ENCODE data around the gene MAD1L1.
"Not testable (repeated sequence)": the region's sequence is repeated elsewhere in the genome, so short reads cannot be mapped to it uniquely, and the experiment has no call there.

The MAD1L1 gene

DNA sequence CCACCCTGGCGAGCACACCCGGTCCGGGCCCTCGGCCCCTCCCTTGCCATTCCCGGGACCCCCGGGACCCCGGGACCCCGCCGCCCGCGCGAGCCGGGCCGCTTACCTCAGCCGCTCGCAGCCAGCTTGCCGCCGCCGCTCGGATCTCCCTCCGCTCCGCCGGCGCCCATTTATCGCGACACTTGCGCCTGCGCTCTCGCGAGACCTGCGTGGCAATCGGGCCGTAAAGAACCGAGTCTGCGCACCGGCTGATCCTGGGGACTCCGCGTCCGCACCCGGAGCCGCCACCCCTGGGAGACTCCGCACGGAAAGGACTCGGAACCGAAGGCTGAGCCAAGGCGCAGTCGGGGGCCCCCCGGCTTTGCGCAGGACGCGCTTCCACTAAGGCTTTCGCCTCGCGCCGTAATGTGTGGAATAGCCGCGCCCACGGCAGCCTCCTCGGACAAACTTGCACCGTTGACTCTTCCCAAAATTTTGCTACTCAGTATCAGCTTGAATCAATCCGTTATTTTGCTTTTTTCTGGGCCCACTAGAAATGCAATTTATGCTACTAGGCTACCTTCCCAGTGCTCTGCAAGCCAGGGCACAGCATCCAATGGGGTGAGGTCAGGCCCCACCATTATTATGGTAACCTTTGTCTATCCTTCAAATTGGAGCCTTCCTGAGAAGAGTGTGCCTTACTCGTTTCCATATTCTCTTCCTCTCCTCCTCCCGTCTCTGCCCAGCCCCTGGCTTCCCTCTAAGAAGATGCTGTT is at the start of gene MAD1L1:
TSS of gene MAD1L1 (minus strand) at position 180 of the 755 bp plus-strand sequence. CDS start 2,812 bp downstream, outside the sequence.
- DNase-seq, result peak; percentile 90

DNA sequence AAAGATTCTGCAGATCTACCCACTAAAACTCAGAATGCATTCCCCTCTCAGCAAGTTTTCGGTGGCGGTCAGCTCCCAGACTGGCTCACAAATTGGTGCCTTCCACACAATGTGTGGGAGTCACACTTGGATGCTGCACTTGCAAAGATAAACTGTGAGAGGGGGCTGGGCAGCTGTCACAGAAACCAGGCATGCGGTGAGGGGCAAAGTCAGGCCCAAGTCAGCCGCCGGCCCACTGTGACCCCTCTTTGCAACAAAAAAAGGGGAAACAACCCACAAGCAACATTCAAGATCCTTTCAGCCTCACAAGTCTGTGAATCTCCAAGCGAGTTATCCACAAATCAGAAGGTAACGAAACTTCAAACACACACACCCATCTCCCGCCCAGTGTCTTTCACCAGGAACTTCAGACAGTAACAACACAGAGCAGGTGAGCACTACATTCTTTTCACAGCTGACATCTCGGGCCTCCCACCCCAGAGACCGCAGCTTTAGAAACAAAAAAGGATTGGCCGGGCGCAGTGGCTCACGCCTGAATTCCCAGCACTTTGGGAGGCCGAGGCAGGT is 49.5 kb upstream of the MAD1L1 start:
- no peak for DNase-seq

DNA sequence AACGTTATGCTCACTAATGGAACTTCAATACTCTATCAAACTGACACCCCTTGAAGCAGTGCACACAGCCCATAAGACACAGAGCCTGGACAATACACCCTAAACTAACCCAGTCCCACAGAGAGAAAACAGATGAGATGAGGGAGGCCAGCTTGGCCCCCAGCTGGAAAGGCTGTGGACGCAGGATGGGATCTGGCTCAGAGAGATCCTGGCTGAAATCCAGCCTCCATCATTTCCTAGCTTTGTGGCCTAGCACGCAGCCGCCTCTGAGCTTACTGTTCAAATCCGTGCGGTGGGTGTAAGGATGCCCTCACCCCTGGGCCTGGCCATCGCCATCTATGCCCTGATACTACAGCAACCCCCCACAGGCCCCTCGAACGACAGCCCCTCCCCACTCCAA is 48.8 kb upstream of the MAD1L1 start:
- no peak for DNase-seq

DNA sequence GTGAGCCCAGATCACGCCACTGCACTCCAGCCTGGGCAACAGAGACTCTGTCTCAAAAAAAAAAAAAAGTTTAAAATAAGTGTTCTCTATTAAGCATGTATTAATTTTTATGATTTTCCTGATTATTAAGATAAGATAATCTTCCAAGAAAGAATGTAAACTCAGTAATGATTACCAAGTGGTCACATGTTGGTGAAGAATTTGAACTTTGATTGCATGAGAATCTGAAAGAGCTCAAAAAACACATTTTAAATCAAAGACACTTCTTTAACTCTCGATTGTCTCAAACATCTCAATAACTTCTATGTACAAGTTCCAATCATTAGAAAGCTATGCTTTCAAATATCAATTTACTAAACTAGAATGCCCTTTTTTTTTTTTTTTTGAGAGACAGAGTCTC is 47.7 kb upstream of the MAD1L1 start:
- DNase-seq, result no peak

DNA sequence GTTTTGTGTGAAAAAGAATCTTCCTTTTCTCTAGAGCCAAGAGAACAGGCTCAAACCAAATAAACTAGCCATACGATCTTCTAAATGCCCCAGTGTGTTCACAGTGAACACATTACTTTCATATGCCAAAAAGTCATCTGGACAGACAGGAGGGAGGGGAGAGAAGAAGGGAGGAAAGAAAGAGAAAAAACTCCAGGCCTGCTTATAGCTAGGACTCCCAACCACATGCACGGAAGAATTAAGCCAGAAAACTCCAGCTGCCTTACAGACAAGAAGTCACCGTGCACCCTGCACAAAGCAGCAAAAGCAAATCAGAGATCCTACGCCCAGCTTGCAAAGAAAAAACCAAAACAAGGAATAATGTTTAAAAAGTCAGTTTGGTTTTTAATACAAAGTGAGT is 47.2 kb upstream of the MAD1L1 start:
- no peak for DNase-seq

DNA sequence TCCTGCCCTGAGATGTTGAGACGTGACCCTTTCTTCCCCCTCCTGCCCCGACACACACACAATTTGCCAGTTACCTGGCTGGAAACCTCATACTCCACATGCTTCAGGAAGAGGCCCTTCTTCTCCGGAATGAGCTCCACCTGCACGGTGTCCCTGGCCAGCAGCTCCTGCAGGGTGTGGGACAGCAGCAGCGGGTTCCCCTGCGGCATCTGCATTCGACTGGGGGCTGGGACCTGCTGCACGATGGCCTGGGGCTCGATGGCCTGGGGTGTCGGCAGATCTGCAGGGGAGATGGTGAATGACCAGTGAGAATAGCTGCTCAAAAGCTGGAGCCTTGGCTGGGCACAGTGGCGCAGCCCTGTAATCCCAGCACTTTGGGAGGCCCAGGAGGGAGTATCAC is 45.3 kb upstream of the MAD1L1 start:
- DNase-seq, result no peak

DNA sequence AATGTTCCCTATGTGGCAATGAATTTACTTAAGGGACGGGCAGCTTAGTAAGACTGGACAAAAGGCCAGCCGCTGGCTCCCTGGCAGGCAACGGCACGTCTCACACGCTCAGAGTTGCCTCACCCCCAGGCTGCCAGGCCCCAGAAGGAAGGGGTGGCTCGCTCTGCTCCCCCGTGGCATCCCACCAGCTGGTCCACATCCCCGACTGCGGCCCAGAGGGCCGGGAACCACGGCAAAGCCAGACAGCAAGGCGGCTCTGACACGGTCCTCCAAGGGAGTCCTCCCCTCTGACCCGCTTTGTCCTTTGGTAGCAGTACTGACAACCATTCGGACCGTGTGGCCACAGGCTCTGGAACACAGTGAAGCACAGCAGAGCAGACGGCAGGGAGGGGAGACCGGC is 43.4 kb upstream of the MAD1L1 start:
- DNase-seq, result no peak

DNA sequence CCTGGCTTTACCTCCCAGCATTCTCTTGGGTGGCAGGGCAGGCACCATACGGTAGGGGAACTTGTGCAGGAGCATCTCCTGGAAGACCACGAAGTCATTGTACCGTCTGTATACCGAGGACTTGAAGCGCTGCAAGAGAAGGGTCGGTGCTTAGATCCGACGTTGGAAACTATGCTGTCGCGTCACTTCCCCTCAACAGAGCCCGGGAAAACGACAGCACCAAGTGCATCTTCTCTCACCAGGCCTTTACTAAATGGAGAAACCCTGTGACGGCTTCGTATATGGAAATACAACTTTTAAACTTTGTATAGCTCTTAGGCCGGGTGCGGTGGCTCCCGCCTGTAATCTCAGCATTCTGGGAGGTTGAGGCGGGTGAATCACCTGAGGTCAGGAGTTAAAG is 42.4 kb upstream of the MAD1L1 start:
- DNase-seq, result no peak

DNA sequence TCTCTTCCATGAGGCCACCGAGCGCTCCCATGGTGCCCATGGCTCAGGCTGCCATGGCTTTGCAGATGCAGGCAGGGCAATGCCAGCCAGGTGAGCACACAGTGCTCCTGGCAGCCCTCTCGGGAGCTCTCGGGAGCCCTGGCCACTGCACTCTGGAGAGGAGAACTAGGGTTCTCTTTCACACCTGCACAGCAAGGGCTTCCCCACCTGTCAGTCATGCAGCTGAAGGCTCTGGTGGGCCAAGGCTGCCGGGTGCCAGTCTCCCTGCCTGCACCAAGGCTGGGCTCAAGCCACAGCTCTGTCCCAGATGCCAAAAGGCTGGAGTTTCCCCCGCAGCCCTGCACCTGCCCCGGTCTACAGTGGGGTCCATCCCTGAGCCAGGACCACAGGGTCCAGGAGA is 41.9 kb upstream of the MAD1L1 start:
- no peak for DNase-seq

DNA sequence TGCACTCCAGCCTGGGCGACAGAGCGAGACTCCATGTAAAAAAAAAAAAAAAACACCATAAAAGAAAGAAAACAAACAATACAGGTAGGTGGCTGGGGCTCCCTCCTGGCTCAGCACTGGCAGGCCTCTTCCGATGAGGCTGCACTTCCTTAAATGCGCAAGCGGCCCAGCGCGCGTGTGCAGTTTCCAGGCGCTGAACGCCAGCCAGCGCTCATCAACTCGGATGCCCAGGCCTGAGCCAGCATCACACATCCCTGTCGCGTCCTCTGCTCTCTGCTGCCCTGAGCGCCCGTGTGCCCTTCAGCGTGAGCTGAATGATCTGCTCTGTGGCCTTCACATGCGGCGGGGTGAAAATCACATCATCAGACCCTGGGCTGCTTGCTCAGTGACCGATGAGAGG is 41.1 kb upstream of the MAD1L1 start:
- DNase-seq, result no peak

DNA sequence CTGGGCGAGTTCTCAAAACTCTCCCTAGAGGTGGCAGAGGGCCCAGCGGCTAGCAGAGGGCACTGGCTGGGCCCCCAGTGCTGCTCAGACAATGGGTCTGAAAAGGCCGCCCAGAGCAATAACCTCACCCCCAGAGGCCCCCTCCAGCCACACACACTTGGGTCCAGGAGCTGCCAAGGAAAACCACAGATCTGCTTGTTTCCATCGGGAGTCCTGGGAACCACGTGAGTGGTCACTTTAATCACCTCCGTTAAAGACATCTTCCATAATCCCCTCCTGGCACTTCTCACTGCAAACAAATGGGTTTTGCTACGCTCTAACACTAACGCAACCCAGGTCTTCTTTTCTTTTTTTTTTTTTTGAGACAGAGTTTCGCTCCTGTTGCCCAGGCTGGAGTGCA is 39.3 kb upstream of the MAD1L1 start:
- no peak for DNase-seq

DNA sequence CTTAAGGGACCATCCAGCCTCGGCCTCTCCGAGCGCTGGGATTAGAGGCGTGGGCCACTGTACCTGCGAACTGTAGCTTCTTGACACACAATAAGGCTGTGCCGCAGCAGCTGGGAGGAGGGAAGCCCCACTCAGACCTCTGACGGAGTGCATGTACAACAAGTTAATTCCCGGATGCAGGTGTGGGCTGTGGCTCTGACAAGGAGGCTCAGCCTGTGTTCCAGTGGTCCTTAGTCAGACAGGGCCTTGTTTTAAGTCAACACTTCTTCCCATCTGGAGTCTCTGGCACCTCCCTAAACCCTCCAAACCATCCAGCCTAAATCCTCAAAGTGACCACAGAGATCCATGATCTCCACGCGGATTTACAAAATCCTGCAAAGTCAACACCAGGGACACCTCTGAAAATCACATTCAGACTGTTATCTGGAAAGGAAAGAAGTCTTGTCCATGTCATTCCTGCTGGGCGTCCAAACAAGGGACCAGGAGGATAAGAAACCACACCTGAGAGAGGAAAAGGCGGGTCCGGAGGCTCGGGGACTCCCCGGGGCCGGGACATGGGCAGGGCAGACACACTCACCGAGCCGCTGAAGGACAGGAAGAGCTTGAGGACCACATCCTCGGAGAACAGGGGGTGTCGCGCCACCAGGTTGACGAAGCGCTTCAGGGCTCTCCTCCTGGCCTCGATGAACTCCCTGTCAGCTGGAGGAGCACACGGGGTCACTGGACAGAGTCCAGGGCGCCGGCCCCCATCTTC is 38.7 kb upstream of the MAD1L1 start:
- DNase-seq, result no peak

DNA sequence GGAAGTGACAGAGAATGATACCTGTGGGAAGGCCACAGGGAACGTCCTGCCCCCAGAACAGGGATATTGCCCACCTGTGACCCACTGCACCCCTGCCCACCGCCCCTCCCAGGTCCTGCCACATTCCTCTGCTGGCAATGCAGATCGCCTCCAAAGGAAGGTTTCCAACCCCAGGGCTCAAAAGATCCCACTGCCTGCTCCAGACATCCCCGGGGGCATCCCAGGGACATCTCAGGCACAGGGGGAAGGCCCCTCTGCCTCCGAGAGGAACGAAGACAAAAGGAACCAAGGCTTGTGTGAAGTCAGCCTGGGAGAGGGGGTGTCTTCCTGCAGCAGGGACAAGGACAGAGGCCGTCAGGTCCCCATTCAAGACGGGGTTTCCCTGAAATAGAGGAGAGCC is 37.8 kb upstream of the MAD1L1 start:
- DNase-seq, result no peak

DNA sequence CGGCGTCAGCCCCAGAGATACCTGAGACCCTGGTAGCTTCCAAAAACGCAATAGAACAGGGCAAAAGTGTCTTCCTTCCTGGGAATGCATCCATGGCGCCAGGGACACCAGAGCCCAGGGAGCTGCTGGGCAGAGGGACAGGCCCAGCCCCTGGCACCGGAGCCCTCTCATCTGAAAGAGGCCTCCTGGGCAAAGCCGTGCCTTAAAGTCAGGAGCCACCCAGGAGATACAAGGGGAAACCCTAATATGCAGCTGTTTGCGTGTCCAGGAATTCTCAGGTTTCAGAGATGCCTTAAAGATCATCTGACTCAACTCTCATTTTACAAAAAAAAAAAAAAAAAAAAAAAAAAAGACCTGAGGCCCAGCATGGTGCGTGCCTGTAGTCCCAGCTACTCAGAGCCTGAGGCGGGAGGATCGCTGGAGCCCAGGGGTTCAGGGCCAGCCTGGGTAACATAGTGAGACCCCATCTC is 37.3 kb upstream of the MAD1L1 start:
- no peak for DNase-seq

DNA sequence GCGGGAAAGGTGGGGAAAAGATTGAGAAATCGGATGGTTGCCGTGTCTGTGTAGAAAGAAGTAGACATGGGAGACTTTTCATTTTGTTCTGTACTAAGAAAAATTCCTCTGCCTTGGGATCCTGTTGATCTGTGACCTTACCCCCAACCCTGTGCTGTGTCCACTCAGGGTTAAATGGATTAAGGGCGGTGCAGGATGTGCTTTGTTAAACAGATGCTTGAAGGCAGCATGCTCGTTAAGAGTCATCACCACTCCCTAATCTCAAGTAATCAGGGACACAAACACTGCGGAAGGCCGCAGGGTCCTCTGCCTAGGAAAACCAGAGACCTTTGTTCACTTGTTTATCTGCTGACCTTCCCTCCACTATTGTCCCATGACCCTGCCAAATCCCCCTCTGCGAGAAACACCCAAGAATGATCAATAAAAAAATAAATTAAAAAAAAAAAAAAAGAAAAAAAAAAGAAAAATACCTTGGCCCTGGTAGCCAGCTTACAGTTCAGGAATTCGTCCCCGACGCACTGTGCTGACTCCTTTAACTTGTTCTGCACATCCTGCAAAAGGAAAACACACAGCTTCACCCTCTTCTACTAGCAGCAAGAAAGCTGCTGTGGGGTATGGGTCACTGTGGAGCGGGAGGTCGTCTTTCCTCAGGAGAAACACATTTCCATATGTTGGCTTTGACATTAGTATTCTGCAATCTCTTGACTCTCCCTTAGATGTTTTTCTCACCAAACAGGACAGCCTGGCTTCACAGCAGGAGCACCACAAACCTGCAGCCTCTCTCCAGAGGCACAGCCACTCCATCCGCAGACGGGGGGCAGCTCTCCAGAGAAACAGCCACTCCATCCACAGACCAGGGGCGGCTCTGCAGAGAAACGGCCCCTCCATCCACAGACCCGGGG is 36.6 kb upstream of the MAD1L1 start:
- not testable (repeated sequence) for DNase-seq

DNA sequence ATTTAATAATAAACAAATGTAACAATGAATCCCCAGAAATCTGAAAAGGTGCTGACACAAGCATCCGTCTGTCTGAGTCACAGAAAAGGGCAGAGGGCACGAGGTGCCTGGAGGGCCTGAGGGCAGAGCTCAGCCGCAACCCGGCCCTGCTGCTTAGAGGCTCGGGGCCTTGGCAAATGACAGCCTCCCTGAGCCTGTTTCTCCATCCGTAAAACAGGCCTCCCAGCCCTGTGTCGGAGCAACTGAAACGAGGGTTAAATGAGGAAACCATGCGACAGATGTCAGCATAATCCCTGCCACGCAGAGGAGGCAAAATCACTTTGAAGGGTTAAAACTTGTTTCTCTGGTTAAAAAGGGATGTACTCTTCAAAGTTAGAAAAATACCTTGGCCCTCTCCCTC is 34.2 kb upstream of the MAD1L1 start:
- no peak for DNase-seq

DNA sequence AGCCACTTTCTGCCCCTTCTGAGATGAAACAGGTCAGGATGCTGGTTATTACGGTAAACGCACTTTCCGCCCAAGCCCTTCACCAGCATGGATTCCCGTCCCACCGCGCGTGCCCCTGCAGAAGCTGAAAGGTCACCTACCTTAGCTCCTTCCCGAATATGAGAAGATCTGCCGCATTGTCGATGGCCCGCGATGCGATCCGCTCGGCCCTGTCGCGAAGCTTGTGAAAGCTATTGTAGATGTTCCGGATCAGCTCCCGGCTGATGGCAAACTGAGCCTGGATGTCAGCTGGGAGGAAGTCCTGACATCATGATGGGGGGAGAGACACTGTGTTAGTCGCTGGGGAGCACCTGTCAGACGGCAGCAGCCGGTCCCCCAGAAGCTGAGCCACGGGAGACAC is 31.4 kb upstream of the MAD1L1 start:
- DNase-seq, result no peak

DNA sequence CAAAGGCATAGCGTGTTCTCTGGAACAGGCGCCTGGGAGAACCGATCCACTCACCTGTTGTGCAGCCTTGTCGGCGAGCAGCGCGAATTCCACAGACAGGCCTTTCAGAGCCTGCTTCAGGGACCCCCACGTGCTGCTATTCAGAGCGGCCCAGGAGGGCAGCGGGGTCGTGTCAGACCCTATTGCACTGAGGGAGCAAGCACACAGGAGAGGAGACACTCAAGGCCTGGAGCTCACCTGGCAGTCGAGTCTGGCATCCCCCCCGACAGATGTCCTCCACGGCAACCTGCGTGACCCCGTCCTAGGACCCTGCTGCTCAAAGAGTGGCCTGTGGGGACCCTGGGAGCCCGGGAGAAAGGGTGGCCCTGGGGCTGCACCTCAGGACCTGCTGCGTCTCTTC is 30.4 kb upstream of the MAD1L1 start:
- DNase-seq, result no peak

DNA sequence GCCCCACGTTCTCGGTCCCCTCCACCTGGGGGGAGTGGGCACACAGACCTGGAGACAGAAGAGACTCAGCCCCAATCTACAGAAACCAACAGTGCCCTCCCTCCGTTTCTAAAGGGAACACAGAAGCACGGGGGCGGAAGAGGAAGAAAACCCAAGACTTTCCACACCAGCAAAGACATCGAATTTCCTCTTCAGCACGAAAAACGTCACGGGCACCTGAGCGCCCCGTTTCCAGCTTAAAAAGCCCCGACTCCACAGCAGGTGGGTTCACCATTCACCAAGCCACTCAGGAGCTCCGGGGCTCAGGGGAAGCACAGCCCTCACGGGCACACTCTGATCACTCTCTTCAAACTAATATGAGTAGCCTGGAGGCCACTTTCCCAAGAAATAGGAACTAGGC is 28.9 kb upstream of the MAD1L1 start:
- peak; percentile 10 for DNase-seq

DNA sequence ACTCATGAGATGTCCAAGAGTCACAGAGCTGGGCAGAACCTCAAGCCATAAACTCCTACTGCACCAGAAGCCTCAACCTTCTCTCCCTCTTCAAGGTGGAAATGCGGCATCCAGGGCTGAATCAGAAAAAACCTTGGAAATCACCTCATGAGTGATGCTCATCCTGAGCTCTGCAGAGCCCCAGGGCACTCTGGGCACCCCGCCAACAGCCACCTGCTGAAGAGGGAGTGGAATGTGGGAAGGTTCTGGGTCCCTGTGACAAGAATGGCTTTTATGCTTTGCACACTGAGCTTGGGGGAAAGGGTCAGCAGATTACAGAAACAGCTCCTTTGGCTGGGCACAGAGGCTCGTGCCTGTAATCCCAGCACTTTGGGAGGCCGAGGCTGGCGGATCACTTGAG is 28.1 kb upstream of the MAD1L1 start:
- DNase-seq, result no peak

DNA sequence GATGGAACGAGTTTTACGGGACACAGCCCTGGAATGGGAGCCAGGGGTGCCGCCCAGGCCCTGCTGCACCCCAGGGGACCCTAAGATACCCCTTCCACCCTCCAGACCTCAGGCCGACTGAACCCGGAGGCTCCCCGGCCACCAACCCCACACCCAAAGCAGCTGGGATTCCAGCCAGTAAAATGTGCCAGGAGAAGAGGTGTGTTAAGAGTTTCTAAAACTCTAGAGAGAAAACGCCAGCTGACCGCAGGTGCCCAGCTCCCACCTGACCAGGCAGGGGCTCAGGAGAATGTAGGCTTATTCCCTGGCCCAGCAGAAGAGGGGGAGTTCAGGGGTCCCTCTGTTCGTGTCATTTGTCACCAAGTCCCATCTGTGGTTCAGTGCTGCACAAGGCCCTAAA is 26.7 kb upstream of the MAD1L1 start:
- no peak for DNase-seq

DNA sequence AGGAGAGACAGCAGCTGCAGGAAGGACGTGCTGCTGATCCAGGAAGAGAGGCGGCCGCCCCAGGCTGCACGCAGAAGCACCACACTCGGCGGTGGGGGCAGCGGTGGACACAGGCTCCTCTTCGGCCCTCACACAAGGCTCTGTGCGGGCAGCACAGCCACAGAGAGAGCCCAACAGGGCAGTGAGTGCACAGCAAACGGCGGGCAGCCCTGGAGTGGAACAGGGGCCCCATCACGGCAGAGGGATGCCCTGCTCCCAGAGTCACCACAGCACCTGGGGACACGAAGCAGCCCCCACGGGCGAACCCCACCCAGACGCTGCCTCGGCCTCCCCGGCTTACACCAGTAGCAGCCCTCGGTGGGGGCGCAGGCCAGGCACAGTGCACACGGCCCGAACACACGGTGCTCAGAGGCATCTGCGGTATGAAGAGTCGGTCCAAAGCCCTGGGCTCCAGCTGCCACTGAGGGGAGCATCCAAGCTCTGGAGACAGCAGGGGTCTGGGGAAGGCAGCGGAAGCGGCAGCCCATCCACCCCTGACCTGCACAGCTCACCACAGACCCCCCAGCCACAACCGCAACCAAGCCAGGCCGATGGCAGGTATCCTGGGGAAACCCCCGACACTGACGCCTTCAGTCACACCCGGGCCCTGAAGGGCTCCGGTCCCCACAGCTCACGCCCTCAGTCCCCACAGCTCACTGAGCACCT is 26.1 kb upstream of the MAD1L1 start:
- DNase-seq, result peak; percentile 13

Data from CD4-positive, alpha-beta T cell treated with Interleukin-10 for 1 hour (primary cell).